Epithelial cell of umbilical artery (primary cell): ENCODE results near the gene LYPD8. TPM values are rescaled to one million over a fixed set of nuclear protein-coding genes. Genes with fewer than 3 reads are reported as not detected.

ENCODE experiments used
- total RNA-seq: library from RNA; depleted of rRNA; stranded (reverse); fragments of >200 nt; gene quantifications from 2 replicates; pipeline ENCODE4 v1.2.3, GENCODE V29; 2014

Gene LYPD8, protein sequence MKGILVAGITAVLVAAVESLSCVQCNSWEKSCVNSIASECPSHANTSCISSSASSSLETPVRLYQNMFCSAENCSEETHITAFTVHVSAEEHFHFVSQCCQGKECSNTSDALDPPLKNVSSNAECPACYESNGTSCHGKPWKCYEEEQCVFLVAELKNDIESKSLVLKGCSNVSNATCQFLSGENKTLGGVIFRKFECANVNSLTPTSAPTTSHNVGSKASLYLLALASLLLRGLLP
- total RNA-seq, result not detected in 2 replicates

DNA sequence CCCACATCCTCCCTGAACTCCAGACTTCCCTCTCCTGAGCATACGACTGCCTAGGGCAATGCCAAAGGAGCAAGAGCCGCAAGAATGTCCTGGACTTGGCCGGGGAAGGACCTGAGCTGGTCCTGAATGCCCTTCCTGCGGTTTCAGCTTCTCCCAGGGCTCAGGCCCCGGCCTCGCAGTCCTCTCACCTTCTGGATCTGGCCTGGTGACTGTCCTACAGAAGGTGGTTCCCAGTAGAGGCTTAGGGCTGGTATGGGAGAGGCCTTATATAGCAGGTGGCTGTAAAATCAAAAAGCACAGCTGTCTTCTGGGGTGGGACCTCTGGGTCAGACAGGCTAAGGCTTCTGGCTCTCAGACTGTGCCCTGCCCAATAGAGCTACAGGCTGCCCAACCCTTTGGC is at the start of gene LYPD8:
TSS of gene LYPD8 (minus strand) at position 243 of the 400 bp plus-strand sequence. CDS start 4,678 bp downstream, outside the sequence.

DNA sequence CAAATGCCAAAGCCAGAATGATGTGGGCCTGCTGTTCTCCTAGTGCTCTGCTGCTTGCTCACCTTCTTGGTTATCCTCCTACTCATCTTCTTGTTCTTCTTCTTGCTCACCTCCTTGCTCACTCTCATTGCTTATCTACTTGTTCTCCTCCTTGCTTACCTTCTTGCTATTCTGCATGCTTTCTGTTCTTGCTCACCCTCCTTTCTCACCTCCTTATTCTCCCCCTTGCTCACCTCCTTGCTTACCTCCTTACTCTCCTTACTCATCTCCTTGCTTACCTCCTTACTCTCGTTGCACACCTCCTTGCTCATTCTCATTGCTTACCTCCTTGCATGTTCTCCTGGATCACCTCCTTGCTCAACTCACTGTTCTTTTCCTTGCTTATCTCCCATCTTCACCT is 52.8 kb downstream of the LYPD8 start, which contains the start of gene OR14I1:
TSS of gene OR14I1 (minus strand) at position 53 of the 400 bp plus-strand sequence.

Other genes with a start within 250 kb of the LYPD8 start
- gene OR2G6, start 247.7 kb downstream of the LYPD8 start, total RNA-seq, result not detected in 2 replicates
- gene OR2T29, start 193.0 kb downstream of the LYPD8 start, total RNA-seq, result not detected in 2 replicates
- not detected in 2 replicates for gene OR2T34, start 181.0 kb downstream of the LYPD8 start, total RNA-seq
- not detected in 2 replicates for gene OR2T10, start 158.1 kb downstream of the LYPD8 start, total RNA-seq
- gene OR2T11, start 120.7 kb downstream of the LYPD8 start, total RNA-seq, result not detected in 2 replicates
- gene OR2T35, start 110.5 kb downstream of the LYPD8 start, total RNA-seq, result not detected in 2 replicates
- not detected in 2 replicates for gene OR2T27, start 100.2 kb downstream of the LYPD8 start, total RNA-seq
- not detected in 2 replicates for gene OR14I1, start 53.0 kb downstream of the LYPD8 start, total RNA-seq
- 20.2 and 26.6 TPM in 2 replicates for gene SH3BP5L, start 70.2 kb upstream of the LYPD8 start, total RNA-seq
- 19.5 and 19.6 TPM in 2 replicates for gene ZNF672, start 82.5 kb upstream of the LYPD8 start, total RNA-seq
- 12.2 and 13.0 TPM in 2 replicates for gene ZNF692, start 103.3 kb upstream of the LYPD8 start, total RNA-seq
- 6.5 and 11.1 TPM in 2 replicates for gene PGBD2, start 150.5 kb upstream of the LYPD8 start, total RNA-seq